Measurements from ENCODE around the gene ADGRL2. TPM values are rescaled to one million over a fixed set of nuclear protein-coding genes. Genes with fewer than 3 reads are reported as not detected.

ADGRL2 gene
- total and polyA plus RNA-seq, 2 donors (not counting 3 experiments of a cell fraction or from before 2014, with no cell fraction given): 32.7 to 46.1 TPM

GRCh38 chr1:82000221-82000620 is 199.5 kb downstream of the ADGRL2 start:
- H3K36me3 ChIP-seq (ENCODE audit: control insufficient read depth in 2 of 2, extremely low read depth in 1 of 2, insufficient read depth in 2 of 2, low read length in 2 of 2): no peaks in the 10 kb centered on the region
- intact Hi-C loops (cut with micrococcal nuclease): no loop called here
- POLR2A ChIA-PET: no interaction called here
- H4K20me1 ChIP-seq (replicated peaks; ENCODE audit: control insufficient read depth, extremely low read depth, insufficient read depth, low read length): no peaks in the 10 kb centered on the region
- H3K79me2 ChIP-seq (ENCODE audit: control insufficient read depth, insufficient read depth, low read length): no peaks in the 10 kb centered on the region
- no peaks in the 10 kb centered on the region for H3K9me3 ChIP-seq (replicated peaks; ENCODE audit: control insufficient read depth, insufficient read depth, low read length)
- H3K4me3 ChIP-seq (replicated peaks in 1 of 3; ENCODE audit: insufficient read depth in 1 of 3, low read depth in 1 of 3, low read length in 3 of 3): no peak overlapping the region
- no peak overlapping the region for H2AFZ ChIP-seq (ENCODE audit: low read depth, low read length)
- no TSS peak for BruUV-seq (replicated peaks)
- no peaks in the 10 kb centered on the region for H3K4me1 ChIP-seq (ENCODE audit: control insufficient read depth, extremely low read depth, insufficient read depth, low read length)
- H3K9ac ChIP-seq (replicated peaks; ENCODE audit: extremely low read depth, insufficient read depth, low read length): no peak overlapping the region
- no peak for DNase-seq (ENCODE audit: low read depth, low spot score)
- H3K4me2 ChIP-seq (ENCODE audit: insufficient read depth, low read length): no peak overlapping the region
- H3K9me1 ChIP-seq (replicated peaks; ENCODE audit: control insufficient read depth, extremely low read depth, insufficient read depth, low read length): no peaks in the 10 kb centered on the region
- CTCF ChIA-PET: no interaction called here
- dilution Hi-C loops (cut with MboI; ENCODE audit: extremely low pct_ligation_motif_present, low sequenced_read_pairs): no loop called here
- no peak for FAIRE-seq
- H3K27ac ChIP-seq (ENCODE audit: insufficient read depth, low read depth, low read length): no peak overlapping the region
- no peaks in the 10 kb centered on the region for H3K27me3 ChIP-seq (ENCODE audit: control insufficient read depth in 2 of 2, insufficient read depth in 2 of 2, low read length in 2 of 2)
- TF ChIP-seq POLR2A (IDR thresholded peaks at IDR 0.05; ENCODE audit: low read depth, low read length) (no peak), FOS (IDR thresholded peaks at IDR 0.05; ENCODE audit: borderline replicate concordance, insufficient read depth, low read length) (no peak), JUN (IDR thresholded peaks at IDR 0.05; ENCODE audit: borderline replicate concordance, insufficient read depth, insufficient read length, low read depth) (no peak), POLR2AphosphoS5 (IDR thresholded peaks at IDR 0.05; ENCODE audit: insufficient read depth, low read depth, low read length) (no peak), MYC (IDR thresholded peaks at IDR 0.05; ENCODE audit: low read depth, low read length) (no peak), GATA2 (IDR thresholded peaks at IDR 0.05; ENCODE audit: insufficient read depth, insufficient read length, low read depth, low read length) (no peak), EZH2 (IDR thresholded peaks at IDR 0.05; ENCODE audit: borderline replicate concordance, low read depth, low read length, severe bottlenecking) (no peak)
- TF ChIP-seq, protein P1, sequence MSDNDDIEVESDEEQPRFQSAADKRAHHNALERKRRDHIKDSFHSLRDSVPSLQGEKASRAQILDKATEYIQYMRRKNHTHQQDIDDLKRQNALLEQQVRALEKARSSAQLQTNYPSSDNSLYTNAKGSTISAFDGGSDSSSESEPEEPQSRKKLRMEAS (IDR thresholded peaks at IDR 0.05; ENCODE audit: insufficient read depth, insufficient read length): no peak
- TF ChIP-seq, protein P2, sequence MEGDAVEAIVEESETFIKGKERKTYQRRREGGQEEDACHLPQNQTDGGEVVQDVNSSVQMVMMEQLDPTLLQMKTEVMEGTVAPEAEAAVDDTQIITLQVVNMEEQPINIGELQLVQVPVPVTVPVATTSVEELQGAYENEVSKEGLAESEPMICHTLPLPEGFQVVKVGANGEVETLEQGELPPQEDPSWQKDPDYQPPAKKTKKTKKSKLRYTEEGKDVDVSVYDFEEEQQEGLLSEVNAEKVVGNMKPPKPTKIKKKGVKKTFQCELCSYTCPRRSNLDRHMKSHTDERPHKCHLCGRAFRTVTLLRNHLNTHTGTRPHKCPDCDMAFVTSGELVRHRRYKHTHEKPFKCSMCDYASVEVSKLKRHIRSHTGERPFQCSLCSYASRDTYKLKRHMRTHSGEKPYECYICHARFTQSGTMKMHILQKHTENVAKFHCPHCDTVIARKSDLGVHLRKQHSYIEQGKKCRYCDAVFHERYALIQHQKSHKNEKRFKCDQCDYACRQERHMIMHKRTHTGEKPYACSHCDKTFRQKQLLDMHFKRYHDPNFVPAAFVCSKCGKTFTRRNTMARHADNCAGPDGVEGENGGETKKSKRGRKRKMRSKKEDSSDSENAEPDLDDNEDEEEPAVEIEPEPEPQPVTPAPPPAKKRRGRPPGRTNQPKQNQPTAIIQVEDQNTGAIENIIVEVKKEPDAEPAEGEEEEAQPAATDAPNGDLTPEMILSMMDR (IDR thresholded peaks at IDR 0.05; ENCODE audit: extremely low read depth in 1 of 2, insufficient read depth in 1 of 2, low read depth in 1 of 2, low read length in 2 of 2): no peak
